Heart left ventricle (tissue), 16 donors: ENCODE results near the gene HIGD1A. TPM values are rescaled to one million over a fixed set of nuclear protein-coding genes. Genes with fewer than 3 reads are reported as not detected.

ENCODE experiments used
- ATAC-seq, 4 donors: fragments of 200-7000 bp; cut with Tn5 transposase; one replicate each; pipeline ENCODE4 v1.9.1; 2020 to 2022; ENCODE audit warnings: moderate library complexity in 4 of 4, mild to moderate bottlenecking in 3 of 4, moderate number of reproducible peaks in 1 of 4
- DNase-seq, 5 donors: peaks; one replicate each; pipeline ENCODE4 v3.0.0-alpha.2; 2020
- H3K27ac ChIP-seq, 12 donors: fragments of 200-600 bp; sonication (generic) in 4 of 12; one replicate each; pipeline versions ENCODE4 v1.5.0 to v1.8.0; 2016 to 2022; ENCODE audit warnings: mild to moderate bottlenecking in 2 of 12
- H3K27me3 ChIP-seq, 9 donors: fragments of 200-600 bp; sonication (generic) in 2 of 9; one replicate each; pipeline versions ENCODE4 v1.5.1 to v1.8.0; 2016 to 2022; ENCODE audit warnings: mild to moderate bottlenecking in 3 of 9
- H3K36me3 ChIP-seq, 9 donors: fragments of 200-600 bp; sonication (generic) in 2 of 9; one replicate each; pipeline versions ENCODE4 v1.5.0 to v1.8.0; 2018 to 2022; ENCODE audit warnings: mild to moderate bottlenecking in 2 of 9
- H3K4me1 ChIP-seq, 12 donors: fragments of 200-600 bp; sonication (generic) in 4 of 12; one replicate each; pipeline versions ENCODE4 v1.5.0 to v1.8.0; 2016 to 2022; ENCODE audit warnings: mild to moderate bottlenecking in 3 of 12
- H3K4me3 ChIP-seq, 12 donors: fragments of 200-600 bp; sonication (generic) in 4 of 12; one replicate each; pipeline versions ENCODE4 v1.5.0 to v1.8.0; 2017 to 2022; ENCODE audit warnings: mild to moderate bottlenecking in 9 of 12, moderate library complexity in 4 of 12
- H3K9me3 ChIP-seq, 12 donors: fragments of 200-600 bp; sonication (generic) in 4 of 12; one replicate each; pipeline versions ENCODE4 v1.5.0 to v1.8.0; 2016 to 2022; ENCODE audit warnings: mild to moderate bottlenecking in 1 of 12
- POLR2A ChIP-seq, 2 donors: fragments of 450-650 bp; IDR thresholded peaks; one replicate each; pipeline ENCODE4 v1.6.1; 2017; ENCODE audit warnings: antibody characterized with exemption in 2 of 2, mild to moderate bottlenecking in 2 of 2, moderate library complexity in 2 of 2
- WGBS, 4 donors: extraction: QIAGEN DNeasy Blood & Tissue Kit in 2 of 4; methylation state at CpG; one replicate each; pipeline versions ENCODE4 v1.1.5 to v1.1.7; 2013 to 2018; 5-methylcytosine and 5-hydroxymethylcytosine counted together
- intact Hi-C, 10 donors: fragments of 100-400 bp; cut with DNase I; formaldehyde crosslinking; loops; one replicate each; pipeline versions ENCODE4 v1.11.1 to v1.14.2; 2022
- polyA plus RNA-seq, 2 donors: library from polyadenylated mRNA; stranded (reverse); fragments of 200-250 nt; gene quantifications; one replicate each; pipeline ENCODE4 v1.2.3, GENCODE V29; 2013
- total RNA-seq, 9 donors: library from RNA; depleted of rRNA in 2 of 9; stranded (reverse); fragments of >200 nt in 2 of 9; fragmentation: NEBNext Ultra II Directional in 3 of 9; extraction: Animal tissue kit (Norgen Biotek cat#: 25700) in 3 of 9; gene quantifications; one replicate each; pipeline versions ENCODE4 v1.1.0 to v1.2.4, GENCODE V29; 2016 to 2023
- TF ChIP-seq, protein P1 (sequence below), 12 donors: fragments of 200-600 bp; sonication (generic) in 4 of 12; IDR thresholded peaks; one replicate each; pipeline versions ENCODE4 v1.5.0 to v1.8.0; 2018 to 2022; ENCODE audit warnings: antibody characterized with exemption in 12 of 12, mild to moderate bottlenecking in 5 of 12
- donor health status: ischemic (EF 13 %, LVEDD 7.1; RV severe dilation, severe dysfunction).
- donor health status: healthy with polysubstance abuse.
- donor health status: DM: no; HTN: yes; CAD: no.
- donor health status: DM: no; HTN: no; CAD: no.
- donor health status: ischemic (EF 25% LVEDD 6.9; RV normal size, moderate dysfunction).
- donor health status: ischemic (EF 25% LVEDD 5.7; RV mildly dilated, moderate dysfunction).
- donor health status: healthy.
- donor health status: DM: yes; HTN: yes; CAD: no.
- donor health status: ischemic (EF 35%, LVEDD 5.7; RV mildly dilated, moderate dysfunction).
- donor health status: nonischemic (EF 11% LVEDD 7.7; RV severe dilation, severe dysfunction).
- donor health status: DM: yes; HTN: yes; CAD: no.
- donor health status: PGD.
- donor health status: ischemic (EF 29% LVEDD 5.4; RV normal size, mild dysfunction).
- donor health status: nonischemic (EF 23%, LVEDD 6.1; RV moderate dilation, normal function).

Gene HIGD1A
- total and polyA plus RNA-seq, 11 donors, result 170 to 497 (median 313) TPM

DNA sequence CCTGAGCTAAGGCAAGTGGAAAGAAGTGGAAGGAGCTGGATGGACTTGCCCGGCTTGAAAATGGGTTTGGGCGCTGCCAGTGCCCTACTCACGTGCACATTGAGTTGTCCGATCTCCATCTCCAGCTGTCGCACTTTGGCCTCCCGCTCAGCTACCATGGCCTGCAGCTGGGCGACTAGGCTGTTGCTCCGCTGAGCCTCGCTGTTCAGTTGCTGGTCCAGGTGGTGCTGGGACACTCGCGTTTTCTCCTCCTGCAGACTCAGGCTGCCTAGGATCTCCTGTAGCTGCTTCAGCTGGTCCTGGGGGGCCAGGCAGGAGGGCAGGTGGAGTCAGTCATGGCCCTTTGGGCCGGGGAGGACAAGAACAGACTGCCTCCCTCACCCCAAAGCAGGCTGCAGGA, 68.7 kb downstream of the HIGD1A start:
- 91 to 96% (median 95%) methylated on average over 10 to 12 of the region's 12 CpGs for WGBS, 4 donors
- peak overlapping the region in 3 of 12 donors; percentile 17 to 51 (median 41) for H3K27ac ChIP-seq
- intact Hi-C loops, result no loop called here
- no peaks in the 10 kb centered on the region for H3K27me3 ChIP-seq
- no peak for TF ChIP-seq POLR2A (IDR thresholded peaks at IDR 0.05)
- TF ChIP-seq, protein P1, sequence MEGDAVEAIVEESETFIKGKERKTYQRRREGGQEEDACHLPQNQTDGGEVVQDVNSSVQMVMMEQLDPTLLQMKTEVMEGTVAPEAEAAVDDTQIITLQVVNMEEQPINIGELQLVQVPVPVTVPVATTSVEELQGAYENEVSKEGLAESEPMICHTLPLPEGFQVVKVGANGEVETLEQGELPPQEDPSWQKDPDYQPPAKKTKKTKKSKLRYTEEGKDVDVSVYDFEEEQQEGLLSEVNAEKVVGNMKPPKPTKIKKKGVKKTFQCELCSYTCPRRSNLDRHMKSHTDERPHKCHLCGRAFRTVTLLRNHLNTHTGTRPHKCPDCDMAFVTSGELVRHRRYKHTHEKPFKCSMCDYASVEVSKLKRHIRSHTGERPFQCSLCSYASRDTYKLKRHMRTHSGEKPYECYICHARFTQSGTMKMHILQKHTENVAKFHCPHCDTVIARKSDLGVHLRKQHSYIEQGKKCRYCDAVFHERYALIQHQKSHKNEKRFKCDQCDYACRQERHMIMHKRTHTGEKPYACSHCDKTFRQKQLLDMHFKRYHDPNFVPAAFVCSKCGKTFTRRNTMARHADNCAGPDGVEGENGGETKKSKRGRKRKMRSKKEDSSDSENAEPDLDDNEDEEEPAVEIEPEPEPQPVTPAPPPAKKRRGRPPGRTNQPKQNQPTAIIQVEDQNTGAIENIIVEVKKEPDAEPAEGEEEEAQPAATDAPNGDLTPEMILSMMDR (IDR thresholded peaks at IDR 0.05), result no peak
- no peaks in the 10 kb centered on the region for H3K9me3 ChIP-seq
- no peak overlapping the region for H3K4me3 ChIP-seq
- DNase-seq (no peak), ATAC-seq (no peak)
- H3K36me3 ChIP-seq, result no peaks in the 10 kb centered on the region
- H3K4me1 ChIP-seq, result peaks cover 0 to 30% (median 10%) of the 10 kb centered on the region in 12 donors

DNA sequence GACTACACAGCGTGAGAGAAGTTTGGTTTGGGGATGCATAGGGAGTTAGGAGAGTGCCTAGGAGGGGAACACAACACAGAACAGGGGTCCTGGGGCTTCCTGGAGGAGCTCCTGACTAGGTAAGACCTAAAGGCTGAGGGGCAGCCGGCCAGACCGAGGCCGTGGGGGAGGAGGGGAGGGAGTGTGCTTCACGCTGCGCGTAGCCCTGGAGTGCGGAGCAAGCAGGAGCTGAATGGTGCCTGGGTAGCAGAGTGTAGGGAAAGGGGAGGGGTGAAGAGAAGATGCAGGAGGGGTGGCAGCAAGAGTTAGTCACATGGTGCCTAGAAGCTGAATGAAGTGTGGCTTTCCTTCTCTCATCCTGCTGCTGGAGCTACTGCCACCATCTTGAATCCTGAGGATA, 69.3 kb downstream of the HIGD1A start:
- intact Hi-C loops, result no loop called here
- 74 to 80% (median 78%) methylated on average over 8 of the region's 8 CpGs for WGBS, 4 donors
- Histone ChIP-seq H3K9me3 (no peaks in the 10 kb centered on the region), H3K4me1 (peaks cover 0 to 30% (median 8%) of the 10 kb centered on the region in 12 donors), H3K27ac (peak overlapping the region in 2 of 12 donors; percentile 41 to 46), H3K27me3 (no peaks in the 10 kb centered on the region), H3K4me3 (no peak overlapping the region), H3K36me3 (no peaks in the 10 kb centered on the region)
- DNase-seq (peak in 1 of 5 donors; percentile 47), ATAC-seq (no peak)
- TF ChIP-seq, protein P1 (IDR thresholded peaks at IDR 0.05), result no peak
- no peak for TF ChIP-seq POLR2A (IDR thresholded peaks at IDR 0.05)

DNA sequence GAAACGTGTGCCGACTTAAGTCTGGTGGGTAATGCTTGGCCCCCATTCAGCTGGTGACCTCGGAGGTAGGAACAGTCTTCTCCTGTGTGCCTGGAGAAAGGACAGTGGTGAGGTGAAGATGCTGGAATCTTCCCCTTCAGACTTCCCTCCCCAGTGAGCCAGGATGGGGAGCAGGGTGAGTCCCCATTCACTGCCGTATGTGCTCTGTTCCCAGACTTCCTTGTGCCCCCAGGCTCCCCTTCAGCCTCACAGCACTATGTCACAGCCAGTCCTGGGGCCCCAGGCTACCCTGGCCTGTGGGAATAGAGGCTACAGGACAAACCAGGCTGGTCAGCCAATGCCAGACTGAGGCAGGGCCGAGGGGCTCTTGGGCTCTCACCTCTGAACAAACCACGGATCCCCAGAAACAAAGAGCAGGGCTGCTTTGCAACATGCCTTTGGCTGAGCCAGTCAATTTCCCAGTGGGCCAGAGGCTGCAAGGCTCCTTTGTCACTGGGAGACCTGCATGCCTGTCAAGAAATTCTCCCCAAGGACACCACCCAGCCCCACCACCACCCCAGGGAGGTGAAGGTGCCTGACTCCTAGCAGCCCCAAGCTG, 69.9 kb downstream of the HIGD1A start:
- H3K4me1 ChIP-seq, result peaks cover 0 to 30% (median 13%) of the 10 kb centered on the region in 12 donors
- no peaks in the 10 kb centered on the region for H3K36me3 ChIP-seq
- no peaks in the 10 kb centered on the region for H3K9me3 ChIP-seq
- H3K4me3 ChIP-seq, result no peak overlapping the region
- DNase-seq (peak in 1 of 5 donors; percentile 34), ATAC-seq (no peak)
- H3K27me3 ChIP-seq, result no peaks in the 10 kb centered on the region
- 72 to 83% (median 78%) methylated on average over 5 to 6 of the region's 6 CpGs for WGBS, 4 donors
- TF ChIP-seq, protein P1 (IDR thresholded peaks at IDR 0.05), result no peak
- no peak for TF ChIP-seq POLR2A (IDR thresholded peaks at IDR 0.05)
- intact Hi-C loops, result no loop called here
- peak overlapping the region in 3 of 12 donors; percentile 29 to 46 (median 35) for H3K27ac ChIP-seq

DNA sequence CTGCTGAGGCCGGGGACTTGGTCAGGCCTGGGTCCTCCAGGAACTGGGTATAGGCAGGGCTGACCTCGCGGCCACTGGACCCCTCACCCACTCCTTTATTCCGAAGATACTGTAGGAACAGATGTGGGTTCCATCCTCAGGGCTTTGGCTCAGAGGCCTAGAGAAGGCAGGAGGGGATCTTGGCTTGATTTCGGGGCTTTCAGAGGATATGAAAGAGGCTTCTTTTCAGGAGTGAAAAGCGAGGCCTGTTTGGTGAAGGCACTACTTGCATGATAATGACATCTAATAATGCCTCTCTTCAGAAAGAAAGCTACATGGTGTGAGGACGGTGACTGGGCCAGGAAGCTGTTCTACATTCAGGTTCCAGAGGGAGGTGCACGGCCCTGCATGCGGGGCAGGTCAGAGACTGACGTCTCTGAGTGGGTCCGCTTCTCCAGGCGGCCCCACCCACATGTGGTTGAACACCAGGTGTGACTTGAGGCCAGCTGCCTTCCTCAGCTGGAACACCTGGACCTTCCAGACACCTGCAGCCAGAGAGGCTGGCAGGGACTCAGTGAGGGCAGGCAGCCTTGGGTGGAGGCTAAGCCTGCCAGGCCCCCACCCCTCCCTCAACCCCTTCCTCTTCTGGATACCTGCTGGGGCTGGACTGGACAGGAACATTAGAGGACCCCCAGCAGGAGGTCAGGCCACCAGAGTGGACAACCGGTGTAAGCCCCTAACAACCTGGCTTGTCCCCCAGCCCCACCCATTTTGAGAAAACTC, 70.6 kb downstream of the HIGD1A start:
- WGBS, 4 donors, result 75 to 87% (median 83%) methylated on average over 12 to 13 of the region's 13 CpGs
- DNase-seq, result peak in 1 of 5 donors; percentile 29
- H3K27ac ChIP-seq, result peak overlapping the region in 3 of 12 donors; percentile 31 to 89 (median 35)
- peaks cover 0 to 28% (median 11%) of the 10 kb centered on the region in 12 donors for H3K4me1 ChIP-seq
- no peak for ATAC-seq
- no peaks in the 10 kb centered on the region for H3K36me3 ChIP-seq
- peaks cover 0 to 5% (median 0%) of the 10 kb centered on the region in 12 donors for H3K9me3 ChIP-seq
- H3K27me3 ChIP-seq, result no peaks in the 10 kb centered on the region
- intact Hi-C loops, result no loop called here
- no peak overlapping the region for H3K4me3 ChIP-seq
- no peak for TF ChIP-seq POLR2A (IDR thresholded peaks at IDR 0.05)
- TF ChIP-seq, protein P1 (IDR thresholded peaks at IDR 0.05), result no peak
